NCI-H446 (cell line): ENCODE data around the gene SLC35G3.
A peak's percentile ranks its signal among the peaks of the same experiment; 100 is the strongest.
"Not testable (repeated sequence)": the region's sequence is repeated elsewhere in the genome, so short reads cannot be mapped to it uniquely, and the experiment has no call there.

ENCODE experiments used
- DNase-seq, 2 experiments: peaks; one replicate each; lab custom pipeline; 2025; lab: John Stamatoyannopoulos, UW

Gene SLC35G3

DNA sequence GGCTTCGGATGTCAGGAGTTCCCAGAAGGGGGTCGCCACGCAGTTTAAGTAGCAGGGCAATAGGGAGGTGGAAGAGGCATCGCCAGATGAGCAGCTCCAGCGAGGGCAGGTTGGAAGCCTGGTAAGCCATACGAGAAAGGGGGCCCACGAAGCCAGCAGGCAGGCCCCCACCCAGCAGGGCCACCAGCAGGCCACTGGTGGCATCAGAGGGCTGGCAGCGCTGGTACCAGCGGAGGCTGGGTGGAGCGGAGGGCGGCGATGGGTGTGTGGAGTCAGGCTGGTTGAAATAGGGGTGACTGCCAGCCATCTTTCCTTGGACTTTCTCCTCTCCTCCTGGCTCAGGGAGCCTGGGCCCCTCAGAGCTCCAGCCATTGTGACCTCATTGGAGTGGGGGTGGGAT, at the start of gene SLC35G3:
Gene SLC35G3 (minus strand): TSS at position 393 of the 400 bp plus-strand sequence. CDS start 86 bp downstream, at position 307.
- not testable (repeated sequence) for DNase-seq

DNA sequence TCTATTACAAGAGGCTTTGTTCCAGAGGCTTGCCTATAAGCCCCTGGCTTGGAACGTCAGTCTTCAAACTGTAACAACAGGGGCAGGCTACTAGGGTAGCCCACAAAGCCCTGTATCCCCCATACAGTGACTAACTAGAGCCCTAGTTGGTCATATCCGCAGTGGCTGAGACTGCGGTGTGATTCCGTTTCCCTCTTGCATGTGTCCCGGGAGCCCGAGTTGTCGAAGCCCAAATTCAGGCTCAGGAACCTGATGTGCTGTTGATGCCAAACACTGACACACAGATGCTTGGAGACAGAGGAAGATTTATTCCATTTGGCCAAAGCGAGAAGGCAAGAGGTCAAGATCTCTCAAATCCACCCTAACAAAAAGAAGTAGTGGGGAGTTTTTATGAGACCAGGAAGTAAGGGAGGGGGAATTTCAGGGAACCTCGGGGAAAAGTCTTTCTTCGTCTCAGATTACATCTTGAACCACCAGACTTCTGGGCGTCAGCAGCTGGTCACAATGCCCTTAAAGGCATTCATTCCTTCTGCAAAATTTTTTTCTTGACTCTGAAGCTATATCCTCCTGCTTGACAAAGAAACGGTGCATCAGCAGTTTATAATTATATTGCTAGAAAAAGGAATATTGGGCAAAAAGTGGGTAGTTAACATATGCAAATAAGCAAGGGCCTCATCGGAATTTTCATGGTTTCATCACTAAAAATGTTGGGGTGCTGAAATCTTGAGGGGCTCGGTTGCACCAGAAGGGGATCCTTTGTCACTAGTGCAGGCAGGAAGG, 49.6 kb upstream of the SLC35G3 start:
- DNase-seq, result no peak

DNA sequence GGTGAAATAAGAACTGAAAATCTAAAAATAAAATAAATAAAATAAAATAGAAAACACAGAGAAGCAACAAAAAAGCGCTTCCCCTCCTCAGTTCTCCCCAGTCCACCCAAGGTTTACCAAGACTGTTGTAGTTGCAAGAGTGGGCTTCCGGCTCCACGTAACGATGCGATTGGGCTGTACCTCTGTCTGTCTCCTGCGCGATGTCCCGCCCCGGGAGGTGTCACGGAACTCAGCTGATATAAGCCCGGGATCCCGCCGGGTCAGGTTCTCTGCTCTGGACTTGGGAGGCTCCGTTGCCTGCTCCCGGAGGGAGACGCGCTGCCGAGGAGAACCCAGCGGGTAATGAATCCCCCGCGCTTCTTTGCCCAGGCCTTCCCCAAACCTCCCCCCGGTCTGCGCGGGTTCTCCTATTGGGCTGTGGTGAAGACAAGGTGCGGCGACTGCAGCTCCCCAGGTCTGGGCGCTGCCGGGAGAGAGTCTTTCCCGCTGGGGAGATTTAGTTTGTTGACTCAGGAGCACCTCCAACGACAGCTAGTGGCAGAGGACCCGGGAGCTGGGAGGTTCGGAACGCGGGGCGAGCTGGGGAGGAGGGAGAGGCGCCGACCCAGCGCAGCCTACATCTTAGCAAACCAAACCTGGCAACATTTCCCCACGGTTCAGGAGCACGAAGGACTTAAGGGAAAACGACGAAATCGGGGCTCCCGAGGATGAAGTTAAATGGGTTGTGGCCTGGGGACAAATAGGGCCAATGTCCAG, 48.8 kb upstream of the SLC35G3 start, which contains the start of gene SLFN5:
Gene SLFN5 (plus strand): TSS at position 268 of the 756 bp plus-strand sequence. CDS start 15,619 bp downstream, outside the sequence.
- DNase-seq, result peak in 1 of 2 experiments; percentile 10

DNA sequence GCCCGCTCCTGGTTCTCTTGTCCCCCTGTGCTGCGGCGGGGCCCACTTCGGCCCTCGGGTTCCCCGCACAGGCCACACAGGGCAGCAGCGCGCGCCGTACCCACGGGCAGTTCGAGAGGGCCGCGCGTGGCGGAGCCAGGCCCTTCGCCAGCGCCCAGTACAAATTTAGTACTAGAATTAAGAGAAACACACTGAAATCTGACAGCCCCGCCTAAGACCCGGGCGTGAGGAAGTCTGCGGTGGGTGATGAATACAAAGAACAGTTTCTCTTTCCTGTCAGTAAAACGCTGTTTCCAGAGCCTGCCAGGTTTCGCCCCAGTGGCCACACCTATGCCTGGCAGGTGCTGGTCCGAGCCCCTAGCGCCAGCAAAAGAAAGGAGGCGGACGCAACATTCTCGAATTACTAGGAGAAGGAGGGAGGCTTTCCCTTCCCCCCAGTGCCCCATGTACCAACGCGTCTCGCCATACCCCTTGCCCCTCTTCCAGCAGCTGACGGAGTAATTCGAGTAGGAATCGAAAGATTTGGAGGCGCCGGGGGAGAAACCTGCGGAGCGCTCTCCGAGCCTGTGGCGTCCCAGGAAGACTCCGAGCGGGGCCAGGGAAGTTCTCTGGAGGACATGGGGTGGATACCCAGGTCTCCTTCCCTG, 48.1 kb upstream of the SLC35G3 start:
- DNase-seq, result no peak

DNA sequence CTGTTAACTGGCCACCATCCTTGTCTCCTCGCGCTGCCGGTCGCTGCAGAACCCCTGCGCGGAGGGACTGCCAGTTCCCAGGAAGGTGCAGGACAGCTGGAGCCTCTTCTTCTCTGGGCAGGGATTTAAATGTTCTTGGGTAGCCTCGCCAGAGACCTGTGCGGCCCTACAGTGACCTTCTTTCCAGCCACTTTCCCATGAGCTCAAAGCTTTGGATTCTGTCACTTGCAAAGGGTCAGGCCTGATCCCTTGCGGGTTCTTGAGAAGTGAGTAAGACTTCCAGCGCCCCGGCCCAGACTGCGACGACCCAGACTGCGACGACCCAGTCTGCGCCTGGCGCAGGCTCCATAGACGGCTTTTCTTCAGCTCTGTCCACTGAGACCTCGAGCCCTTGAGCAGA, 47.3 kb upstream of the SLC35G3 start:
- DNase-seq, result no peak

DNA sequence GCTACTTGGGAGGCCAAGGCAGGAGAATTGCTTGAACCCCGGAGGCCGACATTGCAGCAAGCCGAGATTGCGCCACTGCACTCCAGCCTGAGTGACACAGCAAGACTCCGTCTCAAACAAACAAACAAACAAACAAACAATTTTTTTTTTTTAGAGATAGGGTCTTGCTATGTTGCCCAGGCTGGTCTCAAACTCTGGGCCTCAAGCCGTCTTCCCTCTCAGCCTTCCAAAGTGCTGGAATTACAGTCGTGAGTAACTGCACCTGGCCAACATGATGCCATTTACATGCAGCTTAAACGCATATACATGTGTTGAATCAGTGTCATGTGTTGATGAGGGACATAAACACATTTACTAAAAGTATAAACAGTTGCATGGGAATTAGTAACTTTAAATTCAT, 46.7 kb upstream of the SLC35G3 start:
- no peak for DNase-seq

DNA sequence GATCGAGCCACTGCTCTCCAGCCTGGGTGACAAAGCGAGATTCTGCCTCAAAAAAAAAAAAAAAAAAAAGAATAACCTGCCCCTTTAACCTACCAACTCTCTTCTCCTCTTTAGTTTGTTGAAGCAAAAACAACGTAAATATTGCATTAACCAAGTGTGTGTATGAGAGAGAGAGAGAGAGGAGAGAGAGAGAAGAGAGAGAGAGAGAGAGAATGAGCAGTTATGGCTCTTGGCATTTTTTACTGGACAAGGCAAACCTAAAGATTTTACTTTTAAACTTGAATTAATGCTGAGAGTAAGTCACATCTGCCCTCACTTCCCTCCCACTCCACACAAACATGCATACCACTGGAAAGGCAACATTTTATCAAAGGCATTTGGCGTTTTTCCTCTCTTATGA, 45.6 kb upstream of the SLC35G3 start:
- no peak for DNase-seq

DNA sequence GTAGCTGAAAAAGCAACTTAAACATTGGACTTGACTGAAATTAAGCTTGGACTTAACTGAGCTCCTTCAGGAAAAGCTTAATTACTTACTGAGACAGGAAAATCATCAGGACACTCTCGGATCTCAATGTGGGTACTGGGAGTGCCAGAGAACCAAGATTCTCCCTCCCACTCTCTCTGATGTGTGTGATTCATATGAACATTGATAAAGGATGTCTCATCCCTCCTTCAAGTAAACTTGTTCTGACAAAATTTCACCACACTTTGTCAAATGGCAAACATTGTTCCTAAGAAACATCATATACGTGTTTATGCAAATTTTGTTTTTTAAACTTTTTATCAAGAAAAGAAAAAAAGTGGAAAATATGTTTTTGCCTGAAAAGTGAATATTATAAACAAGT, 44.6 kb upstream of the SLC35G3 start:
- no peak for DNase-seq

DNA sequence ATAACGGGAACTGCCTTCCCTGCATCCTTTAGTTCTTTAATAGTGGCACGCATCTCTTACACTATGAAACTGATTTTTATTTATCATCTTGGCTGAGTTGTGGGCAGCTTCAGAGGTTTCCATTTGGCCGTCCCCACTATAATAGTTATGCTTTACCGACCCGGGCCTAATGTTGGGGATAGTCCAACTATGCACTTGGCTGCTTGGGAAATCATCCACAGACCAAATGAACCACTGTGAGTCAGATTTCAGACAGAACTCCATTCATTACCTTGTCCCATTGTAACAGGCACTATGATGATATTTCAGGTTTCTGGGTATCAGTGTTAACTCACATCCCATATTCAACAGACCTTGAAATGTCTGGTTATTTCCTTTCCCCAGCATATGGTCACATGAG, 42.6 kb upstream of the SLC35G3 start:
- DNase-seq, result no peak

DNA sequence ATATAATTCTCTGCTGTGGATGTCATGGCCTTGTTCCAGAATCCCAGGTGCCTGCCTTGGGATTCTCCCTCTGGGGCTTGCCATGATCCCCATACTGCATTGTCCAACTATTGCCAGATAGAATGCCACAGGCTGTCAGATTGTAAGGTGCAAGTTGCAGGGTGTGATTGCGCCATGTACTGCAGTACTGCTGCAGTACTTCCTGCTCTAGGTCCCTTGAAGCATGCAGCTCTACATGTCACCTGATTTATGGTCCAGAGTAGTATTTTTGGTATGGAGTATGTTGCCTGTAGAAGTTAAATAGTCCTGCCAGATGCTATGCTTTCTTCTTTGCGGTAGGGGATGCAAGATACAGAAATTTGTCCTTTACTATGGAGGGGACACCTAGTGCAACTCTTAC, 41.7 kb upstream of the SLC35G3 start:
- DNase-seq, result no peak

DNA sequence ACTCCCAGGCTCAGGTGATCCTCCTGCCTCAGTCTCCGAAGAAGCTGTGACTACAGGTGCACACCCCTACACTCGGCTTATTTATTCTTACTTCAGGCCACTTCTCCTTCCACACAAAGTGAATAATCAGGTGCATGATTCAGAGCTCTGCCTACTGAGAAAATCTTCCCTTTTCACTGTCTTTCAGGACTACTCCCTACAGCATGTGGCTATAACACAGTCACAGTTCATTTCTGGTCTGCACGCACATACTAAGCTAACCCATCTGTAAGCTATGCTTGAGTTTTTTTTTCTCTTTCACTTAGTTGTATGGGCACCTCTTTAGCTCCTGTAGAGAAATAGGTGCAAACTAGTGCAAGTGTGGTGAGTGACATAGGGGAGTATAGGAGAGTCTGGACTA, 41.1 kb upstream of the SLC35G3 start:
- DNase-seq, result no peak

DNA sequence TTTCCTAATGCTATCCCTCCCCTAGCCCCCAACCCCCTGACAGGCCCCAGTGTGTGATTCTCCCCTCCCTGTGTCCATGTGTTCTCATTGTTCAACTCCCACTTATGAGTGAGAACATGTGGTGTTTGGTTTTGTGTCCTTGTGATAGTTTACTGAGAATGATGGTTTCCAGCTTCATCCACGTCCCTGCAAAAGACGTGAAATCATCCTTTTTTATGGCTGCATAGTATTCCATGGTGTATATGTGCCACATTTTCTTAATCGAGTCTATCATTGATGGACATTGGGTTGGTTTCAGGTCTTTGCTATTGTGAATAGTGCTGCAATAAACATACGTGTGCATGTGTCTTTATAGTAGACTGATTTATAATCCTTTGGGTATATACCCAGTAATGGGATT, 40.1 kb upstream of the SLC35G3 start:
- DNase-seq, result not testable (repeated sequence)

DNA sequence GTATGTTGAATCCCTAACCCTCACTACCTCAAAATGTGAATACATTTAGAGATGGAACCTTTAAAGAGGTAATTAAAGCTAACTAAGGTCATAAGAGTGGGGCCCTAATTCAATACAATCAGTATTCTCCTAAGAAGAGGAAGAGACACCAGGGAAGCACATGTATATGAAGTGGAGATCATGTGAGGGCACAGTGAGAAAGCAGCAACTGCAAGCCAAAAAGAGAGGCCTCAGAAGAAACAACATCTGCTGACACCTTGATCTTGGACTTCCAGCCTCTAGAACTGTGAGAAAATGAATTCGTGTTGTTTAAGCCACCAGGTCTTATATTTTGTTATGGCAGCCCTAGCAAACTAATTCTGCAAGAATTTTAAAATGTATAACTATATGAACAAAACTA, 35.4 kb upstream of the SLC35G3 start:
- no peak for DNase-seq

DNA sequence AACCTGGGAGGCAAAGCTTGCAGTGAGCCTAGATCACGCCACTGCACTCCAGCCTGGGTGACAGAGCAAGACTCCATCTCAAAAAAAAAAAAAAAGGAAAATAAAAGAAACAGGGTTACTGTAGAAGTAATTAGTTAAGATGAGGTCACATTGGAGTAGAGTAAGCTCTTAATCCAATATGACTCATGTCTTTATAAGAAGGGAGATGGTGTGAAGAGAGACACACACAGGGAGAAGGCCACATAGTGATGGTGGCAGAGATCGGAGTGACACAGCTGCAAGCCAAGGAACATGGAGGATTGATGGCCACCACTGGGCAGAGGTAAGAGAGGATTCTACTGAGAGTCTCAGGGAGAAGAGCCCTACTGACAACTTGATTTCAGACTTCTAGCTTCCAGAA, 33.4 kb upstream of the SLC35G3 start:
- DNase-seq, result no peak

DNA sequence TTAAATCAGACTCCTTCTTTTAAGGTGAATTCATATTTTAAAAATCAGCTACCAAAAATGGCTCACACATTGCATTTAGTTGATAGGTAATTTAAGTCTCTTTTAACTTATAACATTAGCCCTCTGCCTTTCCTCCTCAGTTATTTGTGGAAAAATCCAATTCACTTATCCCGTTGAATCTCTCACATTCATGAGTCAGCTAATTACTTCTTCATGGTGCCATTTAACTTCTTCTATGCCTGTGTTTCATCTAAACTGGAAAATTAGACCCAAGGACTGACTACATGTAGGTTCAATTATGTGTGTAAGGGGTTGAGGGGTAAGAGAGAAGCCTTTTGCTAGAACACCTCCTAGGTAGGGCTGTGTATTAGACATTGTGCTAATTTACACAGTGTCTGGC, 30.2 kb upstream of the SLC35G3 start:
- DNase-seq, result no peak

DNA sequence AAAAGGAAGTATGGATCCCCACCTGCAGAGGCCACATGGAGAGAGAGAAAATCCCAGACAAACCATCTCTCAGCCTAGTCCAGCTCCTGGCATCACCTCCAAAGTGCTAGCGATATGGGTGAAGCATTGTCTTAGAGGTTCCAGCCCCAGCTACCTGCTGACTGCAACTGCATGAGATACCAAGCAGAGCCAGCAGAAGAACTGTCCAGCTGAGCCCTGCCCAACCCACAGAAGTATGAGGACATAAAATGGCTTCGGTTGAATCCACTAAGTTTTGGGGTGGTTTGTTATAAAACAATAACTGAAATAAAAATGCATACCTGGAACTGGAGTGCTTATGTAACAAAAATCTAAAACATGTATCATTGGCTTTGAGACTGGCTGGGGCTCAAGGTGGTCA, 28.3 kb upstream of the SLC35G3 start:
- DNase-seq, result no peak

DNA sequence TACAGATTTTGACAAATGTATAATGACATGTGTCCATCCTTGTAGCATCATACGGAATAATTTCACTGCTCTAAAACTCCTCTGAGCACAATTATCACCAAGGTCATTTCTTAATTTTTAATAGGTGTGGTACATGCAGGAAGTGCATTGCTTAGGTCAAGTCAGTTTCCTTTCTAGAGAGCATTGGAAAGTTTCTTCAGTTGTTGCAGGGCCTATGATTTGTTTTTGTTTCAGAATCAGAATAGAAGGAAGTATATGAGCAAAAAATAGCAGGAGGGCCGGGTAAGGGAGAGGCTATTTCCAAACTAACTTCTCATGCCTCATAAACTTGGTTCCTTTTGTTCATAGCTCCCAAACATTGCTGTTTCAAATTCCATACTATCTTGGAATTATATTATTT, 24.7 kb upstream of the SLC35G3 start:
- no peak for DNase-seq

DNA sequence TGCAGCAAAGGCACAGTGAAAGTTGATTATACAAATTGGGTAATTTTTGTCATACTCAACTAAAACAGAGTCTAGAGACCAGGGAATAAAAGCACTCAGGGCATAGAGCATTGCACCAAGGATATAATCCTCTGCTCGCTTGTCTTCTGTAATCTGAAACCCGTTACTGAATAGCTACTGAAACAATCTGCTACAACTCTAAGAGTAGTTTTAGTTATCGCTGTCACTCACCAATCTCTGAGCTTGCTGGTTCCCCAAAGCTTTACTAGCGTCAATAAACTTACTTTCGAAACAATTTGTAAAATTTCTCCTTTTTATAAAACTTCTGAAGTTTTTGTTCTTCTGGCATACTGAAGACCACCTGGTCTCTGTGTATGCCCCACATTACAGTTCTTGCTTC, 22.9 kb upstream of the SLC35G3 start:
- DNase-seq, result no peak

DNA sequence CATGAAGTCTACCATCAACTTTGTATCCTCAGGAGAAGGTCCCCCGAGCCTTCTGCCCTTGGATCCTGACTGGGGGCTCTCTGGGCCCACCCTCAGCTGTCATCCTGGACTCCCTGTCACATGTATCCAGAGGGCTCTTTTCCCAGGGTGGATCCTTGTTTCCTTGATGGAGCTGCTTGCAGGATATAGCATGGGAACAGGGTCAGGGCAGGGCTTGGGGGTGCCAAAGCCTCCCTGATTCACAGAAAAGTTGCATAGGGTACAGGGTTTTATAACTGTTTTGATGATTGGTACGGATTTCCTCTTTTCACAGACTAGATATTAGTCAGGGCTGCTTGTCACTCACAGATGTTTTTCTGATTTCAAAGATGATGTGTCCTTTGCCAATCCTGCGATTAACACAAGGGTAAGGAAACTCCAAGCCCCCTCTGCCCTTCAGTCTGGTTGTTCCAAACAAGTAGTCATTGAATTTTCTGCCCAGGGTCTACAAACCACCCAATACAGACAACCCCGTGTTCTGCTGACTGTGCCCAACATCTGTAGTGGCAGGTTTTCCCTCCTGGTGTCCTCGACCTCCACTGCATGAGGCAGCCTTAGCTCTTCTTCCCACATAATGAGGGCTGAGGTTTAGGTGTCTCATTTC, 20.6 kb upstream of the SLC35G3 start:
- no peak for DNase-seq

DNA sequence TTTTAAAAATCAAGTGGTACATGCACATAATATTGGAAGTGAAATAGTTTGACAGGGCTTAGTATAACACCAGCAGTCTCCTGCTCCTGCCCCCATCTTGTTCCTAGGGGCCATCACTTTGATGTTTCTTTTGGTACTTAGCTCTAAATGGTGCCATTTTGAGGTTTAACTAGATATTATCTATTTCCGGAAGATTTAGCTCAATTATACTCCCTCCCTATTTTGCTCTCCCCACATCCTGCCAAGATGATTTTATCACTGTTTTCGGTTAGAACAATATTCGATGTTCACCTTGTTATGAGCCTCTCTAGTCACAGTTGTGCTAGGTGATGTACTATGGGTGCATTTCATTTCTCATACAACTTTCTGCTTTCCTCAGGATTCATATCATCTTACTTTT, 20.0 kb upstream of the SLC35G3 start:
- no peak for DNase-seq

DNA sequence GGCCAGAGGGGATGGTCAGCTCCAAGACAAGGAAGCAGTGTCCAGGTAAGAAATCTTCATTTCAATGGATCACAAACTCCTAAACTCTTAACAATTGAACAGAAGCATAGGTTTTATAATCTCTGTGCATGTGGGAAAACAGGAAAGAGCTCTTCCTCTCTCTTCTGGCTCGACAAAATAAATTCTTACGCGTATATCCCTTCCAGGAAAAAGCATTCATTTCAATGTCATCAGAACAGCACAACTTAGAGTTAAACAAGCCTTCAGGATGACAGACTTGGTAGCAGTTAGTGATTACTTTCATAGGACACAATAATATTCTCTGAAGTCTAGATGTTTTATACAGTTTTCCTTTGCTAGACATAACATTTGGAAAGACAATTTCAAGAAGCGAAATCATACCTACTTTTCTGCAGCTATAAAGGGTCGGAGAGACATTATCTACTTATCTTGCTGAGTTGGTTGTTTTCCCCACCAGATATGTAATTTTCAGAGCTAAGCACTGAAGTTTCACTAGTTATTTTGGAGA, 19.3 kb upstream of the SLC35G3 start:
- no peak for DNase-seq

DNA sequence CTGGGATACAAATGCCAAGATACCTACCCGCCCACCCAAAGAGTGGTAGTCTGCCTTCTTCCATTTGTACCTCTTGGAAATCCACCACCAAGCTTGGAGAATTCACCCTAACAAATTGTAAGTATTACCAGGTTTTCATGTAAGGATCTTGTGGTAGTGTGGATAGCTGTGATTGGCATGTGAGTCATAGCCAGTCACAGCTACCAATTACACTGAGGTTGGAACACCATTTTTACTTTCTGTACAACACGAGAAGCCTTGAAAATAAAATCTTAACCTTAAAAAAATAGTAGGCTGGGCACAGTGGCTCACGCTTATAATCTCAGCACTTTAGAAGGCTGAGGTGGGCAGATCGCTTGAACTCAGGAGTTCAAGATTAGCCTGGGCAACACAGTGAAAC, 18.5 kb upstream of the SLC35G3 start:
- DNase-seq, result no peak
